H9 (cell line): ENCODE data around the gene MBD5. TPM values are rescaled to one million over a fixed set of nuclear protein-coding genes. Genes with fewer than 3 reads are reported as not detected.

Experiments
- DNase-seq: peaks from one replicate; pipeline ENCODE4 v3.0.0-alpha.2; 2017
- H2AFZ ChIP-seq: one replicate; pipeline ENCODE4 v1.6.1; 2013; ENCODE audit warnings: mild to moderate bottlenecking, low read length, control low read depth, moderate library complexity
- H2AK5ac ChIP-seq: 2 replicates; pipeline ENCODE4 v1.6.1; 2013; ENCODE audit warnings: low read length, control low read depth, mixed read lengths; ENCODE audit not compliant: insufficient read length
- H2BK120ac ChIP-seq: one replicate; pipeline ENCODE4 v1.6.1; 2013; ENCODE audit warnings: low read depth, mild to moderate bottlenecking, low read length, control low read depth, inconsistent platforms; ENCODE audit not compliant: poor library complexity, severe bottlenecking
- H2BK12ac ChIP-seq: 2 replicates; pipeline ENCODE4 v1.6.1; 2013; ENCODE audit warnings: low read length, control low read depth, mixed read lengths, low read depth; ENCODE audit not compliant: insufficient read length
- H2BK15ac ChIP-seq: 2 replicates; pipeline ENCODE4 v1.6.1; 2013; ENCODE audit warnings: low read depth, low read length, control low read depth
- H2BK20ac ChIP-seq: one replicate; pipeline ENCODE4 v1.6.1; 2013; ENCODE audit warnings: low read depth, mild to moderate bottlenecking, low read length, control low read depth, inconsistent platforms; ENCODE audit not compliant: poor library complexity, severe bottlenecking
- H2BK5ac ChIP-seq: 2 replicates; pipeline ENCODE4 v1.6.1; 2013; ENCODE audit warnings: low read length, control low read depth, mixed read lengths; ENCODE audit not compliant: insufficient read length
- H3K14ac ChIP-seq: 2 replicates; pipeline ENCODE4 v1.6.1; 2013; ENCODE audit warnings: low read length, control low read depth; ENCODE audit not compliant: insufficient read depth
- H3K18ac ChIP-seq: 2 replicates; pipeline ENCODE4 v1.6.1; 2013; ENCODE audit warnings: low read depth, mild to moderate bottlenecking, mixed read lengths, low read length, control low read depth; ENCODE audit not compliant: insufficient read length
- H3K23ac ChIP-seq: 2 replicates; pipeline ENCODE4 v1.6.1; 2013; ENCODE audit warnings: low read length, control low read depth, mixed read lengths, low read depth; ENCODE audit not compliant: insufficient read length
- H3K23me2 ChIP-seq: 2 replicates; pipeline ENCODE4 v1.6.1; 2013; ENCODE audit warnings: low read depth, mild to moderate bottlenecking, mixed read lengths, low read length, control low read depth; ENCODE audit not compliant: insufficient read length, poor library complexity, severe bottlenecking
- H3K27ac ChIP-seq: 2 replicates; pipeline ENCODE4 v1.5.1; 2013; ENCODE audit warnings: low read length, control low read depth, mixed read lengths, low read depth; ENCODE audit not compliant: insufficient read length
- H3K27me3 ChIP-seq: 2 replicates; pipeline ENCODE4 v1.6.1; 2013; ENCODE audit warnings: low read length, control low read depth, inconsistent platforms; ENCODE audit not compliant: insufficient read depth
- H3K4ac ChIP-seq: 2 replicates; pipeline ENCODE4 v1.6.1; 2013; ENCODE audit warnings: low read depth, mild to moderate bottlenecking, control low read depth, inconsistent platforms, low read length, moderate library complexity
- H3K4me1 ChIP-seq: 2 replicates; pipeline ENCODE4 v1.6.1; 2013; ENCODE audit warnings: low read length, control low read depth, inconsistent platforms; ENCODE audit not compliant: insufficient read depth
- H3K4me2 ChIP-seq: 2 replicates; pipeline ENCODE4 v1.6.1; 2013; ENCODE audit warnings: low read length, control low read depth, mixed read lengths; ENCODE audit not compliant: insufficient read length, insufficient read depth
- H3K56ac ChIP-seq: 2 replicates; pipeline ENCODE4 v1.6.1; 2013; ENCODE audit warnings: low read depth, mild to moderate bottlenecking, mixed read lengths, low read length, control low read depth; ENCODE audit not compliant: insufficient read length
- H3K79me1 ChIP-seq: 2 replicates; pipeline ENCODE4 v1.6.1; 2013; ENCODE audit warnings: low read depth, mild to moderate bottlenecking, moderate library complexity, low read length, control low read depth, inconsistent platforms; ENCODE audit not compliant: insufficient read depth, poor library complexity, severe bottlenecking
- H3K79me2 ChIP-seq: 2 replicates; pipeline ENCODE4 v1.6.1; 2013; ENCODE audit warnings: low read length, control low read depth, inconsistent platforms; ENCODE audit not compliant: insufficient read depth
- H3K9ac ChIP-seq: 2 replicates; pipeline ENCODE4 v1.6.1; 2013; ENCODE audit warnings: low read length, control low read depth, mixed read lengths; ENCODE audit not compliant: insufficient read length; ENCODE audit errors: extremely low read depth
- H3K9me3 ChIP-seq: one replicate; pipeline ENCODE4 v1.6.1; 2013; ENCODE audit warnings: low read depth, low read length, inconsistent platforms; ENCODE audit not compliant: control insufficient read depth
- H3T11ph ChIP-seq: one replicate; pipeline ENCODE4 v1.6.1; 2013; ENCODE audit warnings: mild to moderate bottlenecking, low read length, control low read depth, inconsistent platforms
- H4K20me1 ChIP-seq: one replicate; pipeline ENCODE4 v1.6.1; 2013; ENCODE audit not compliant: control insufficient read depth, insufficient read length, insufficient read depth
- H4K5ac ChIP-seq: 2 replicates; pipeline ENCODE4 v1.6.1; 2013; ENCODE audit warnings: low read depth, mild to moderate bottlenecking, mixed read lengths, low read length, control low read depth; ENCODE audit not compliant: insufficient read length
- H4K8ac ChIP-seq: replicated peaks from 2 replicates; pipeline ENCODE4 v1.6.1; 2013; ENCODE audit warnings: low read length, control low read depth, mixed read lengths, low read depth; ENCODE audit not compliant: insufficient read length
- H4K91ac ChIP-seq: 2 replicates; pipeline ENCODE4 v1.6.1; 2013; ENCODE audit warnings: low read depth, mild to moderate bottlenecking, moderate library complexity, mixed read lengths, low read length, control low read depth; ENCODE audit not compliant: insufficient read length
- H3K27ac Mint-ChIP-seq, 3 experiments: 2 replicates in 2 of 3; 3 replicates in 1 of 3; pipeline ENCODE4 v1.8.0; 2020 to 2021; ENCODE audit warnings: mixed read lengths in 3 of 3, mild to moderate bottlenecking in 1 of 3, moderate library complexity in 1 of 3
- H3K27me3 Mint-ChIP-seq: 2 replicates; pipeline ENCODE4 v1.8.0; 2021; ENCODE audit warnings: low read depth, mild to moderate bottlenecking, moderate library complexity, mixed read lengths
- H3K36me3 Mint-ChIP-seq, 3 experiments: 2 replicates in 2 of 3; 3 replicates in 1 of 3; pipeline ENCODE4 v1.8.0; 2020 to 2021; ENCODE audit warnings: low read depth in 3 of 3, mixed read lengths in 3 of 3; ENCODE audit not compliant: insufficient read depth in 1 of 3
- H3K4me1 Mint-ChIP-seq, 2 experiments: 2 replicates each; pipeline ENCODE4 v1.8.0; 2020; ENCODE audit warnings: mixed read lengths in 2 of 2
- H3K4me3 Mint-ChIP-seq, 2 experiments: 2 replicates in 1 of 2; 3 replicates in 1 of 2; pipeline ENCODE4 v1.8.0; 2020 to 2021; ENCODE audit warnings: mild to moderate bottlenecking in 2 of 2, mixed read lengths in 2 of 2, moderate library complexity in 1 of 2
- H3K9me3 Mint-ChIP-seq, 2 experiments: 2 replicates in 1 of 2; 3 replicates in 1 of 2; pipeline ENCODE4 v1.8.0; 2020; ENCODE audit warnings: mild to moderate bottlenecking in 2 of 2, mixed read lengths in 2 of 2, moderate library complexity in 1 of 2
- WGBS: extraction: QIAGEN DNeasy Blood & Tissue Kit; methylation state at CpG from one replicate; pipeline ENCODE4 v1.1.7; 2013; ENCODE audit warnings: missing lambda C conversion rate, low lambda C conversion rate, mixed read lengths; ENCODE audit not compliant: insufficient read length; ENCODE audit errors: extremely low coverage; 5-methylcytosine and 5-hydroxymethylcytosine counted together
- total RNA-seq: library from RNA; stranded (reverse); gene quantifications from 2 replicates; pipeline ENCODE4 v1.2.1, GENCODE V29; 2021
- TF ChIP-seq, protein P1 (sequence below): fragments of 200-600 bp; sonication (generic); conservative IDR thresholded peaks from 3 replicates; pipeline ENCODE4 v1.8.0; 2021; ENCODE audit warnings: antibody characterized with exemption, mild to moderate bottlenecking

The MBD5 gene
- total RNA-seq, 1 experiment from 2014 or later = 23.1 TPM

DNA sequence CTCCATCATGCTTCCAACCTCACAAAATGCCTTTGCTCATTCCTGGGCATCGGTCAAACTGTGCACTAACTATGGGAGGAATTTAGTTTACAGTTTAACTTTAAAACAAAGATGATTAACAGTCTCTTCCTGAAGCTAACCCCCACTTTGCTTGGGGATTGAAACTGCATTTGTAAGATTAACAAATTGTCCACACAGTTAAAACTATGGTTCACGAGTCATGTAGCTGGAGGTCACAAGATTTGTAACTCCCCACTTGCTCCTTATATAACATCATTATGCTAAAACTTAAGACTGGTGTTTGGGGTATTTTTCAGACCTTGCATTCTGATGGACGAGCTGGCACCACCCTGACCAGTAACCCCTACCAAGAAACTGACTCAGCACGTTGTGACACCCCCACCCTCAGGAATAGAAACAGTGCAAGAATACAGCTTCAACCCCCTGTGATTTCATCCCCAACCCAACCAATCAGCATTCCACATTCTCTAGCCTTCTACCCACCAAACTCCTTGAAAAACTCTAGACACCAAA lies 252.3 kb downstream of the MBD5 start:
- H2BK15ac ChIP-seq = no peak overlapping the region
- H3K4ac ChIP-seq = no peak overlapping the region
- H3K23me2 ChIP-seq = no peaks in the 10 kb centered on the region
- H3K4me3 Mint-ChIP-seq = no peak overlapping the region
- no peaks in the 10 kb centered on the region for H4K20me1 ChIP-seq
- TF ChIP-seq, protein P1, sequence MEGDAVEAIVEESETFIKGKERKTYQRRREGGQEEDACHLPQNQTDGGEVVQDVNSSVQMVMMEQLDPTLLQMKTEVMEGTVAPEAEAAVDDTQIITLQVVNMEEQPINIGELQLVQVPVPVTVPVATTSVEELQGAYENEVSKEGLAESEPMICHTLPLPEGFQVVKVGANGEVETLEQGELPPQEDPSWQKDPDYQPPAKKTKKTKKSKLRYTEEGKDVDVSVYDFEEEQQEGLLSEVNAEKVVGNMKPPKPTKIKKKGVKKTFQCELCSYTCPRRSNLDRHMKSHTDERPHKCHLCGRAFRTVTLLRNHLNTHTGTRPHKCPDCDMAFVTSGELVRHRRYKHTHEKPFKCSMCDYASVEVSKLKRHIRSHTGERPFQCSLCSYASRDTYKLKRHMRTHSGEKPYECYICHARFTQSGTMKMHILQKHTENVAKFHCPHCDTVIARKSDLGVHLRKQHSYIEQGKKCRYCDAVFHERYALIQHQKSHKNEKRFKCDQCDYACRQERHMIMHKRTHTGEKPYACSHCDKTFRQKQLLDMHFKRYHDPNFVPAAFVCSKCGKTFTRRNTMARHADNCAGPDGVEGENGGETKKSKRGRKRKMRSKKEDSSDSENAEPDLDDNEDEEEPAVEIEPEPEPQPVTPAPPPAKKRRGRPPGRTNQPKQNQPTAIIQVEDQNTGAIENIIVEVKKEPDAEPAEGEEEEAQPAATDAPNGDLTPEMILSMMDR = no peak
- H3K27me3 Mint-ChIP-seq = no peaks in the 10 kb centered on the region
- no peak overlapping the region for H3K27ac ChIP-seq
- H3K36me3 Mint-ChIP-seq = no peaks in the 10 kb centered on the region
- no peaks in the 10 kb centered on the region for H3K4me1 ChIP-seq
- DNase-seq = no peak
- peak overlapping the region in 1 of 3 experiments; percentile 46; a peak in 2 of 7 replicates for H3K27ac Mint-ChIP-seq
- no peak overlapping the region for H3K23ac ChIP-seq
- H3K27me3 ChIP-seq = no peaks in the 10 kb centered on the region
- H2BK120ac ChIP-seq = no peak overlapping the region
- H3K4me1 Mint-ChIP-seq = peaks cover 8 to 13% of the 10 kb centered on the region in 2 experiments
- no peak overlapping the region for H3K18ac ChIP-seq
- no peak overlapping the region for H2BK12ac ChIP-seq
- H2AK5ac ChIP-seq = no peak overlapping the region
- H2BK5ac ChIP-seq = no peak overlapping the region
- H3T11ph ChIP-seq = no peak overlapping the region
- no peak overlapping the region for H2BK20ac ChIP-seq
- no peaks in the 10 kb centered on the region for H3K9me3 ChIP-seq
- no peak overlapping the region for H3K14ac ChIP-seq
- no peak overlapping the region for H4K5ac ChIP-seq
- H3K79me2 ChIP-seq = no peaks in the 10 kb centered on the region
- H3K9me3 Mint-ChIP-seq = no peaks in the 10 kb centered on the region
- H3K4me2 ChIP-seq = no peak overlapping the region
- no peaks in the 10 kb centered on the region for H3K79me1 ChIP-seq
- no CpG with 5 or more reads among the region's 4 CpGs for WGBS
- no peak overlapping the region for H4K8ac ChIP-seq
- no peak overlapping the region for H4K91ac ChIP-seq
- no peak overlapping the region for H2AFZ ChIP-seq
- no peak overlapping the region for H3K9ac ChIP-seq
- no peak overlapping the region for H3K56ac ChIP-seq
